GM23338 (cell line): ENCODE results near the gene SACS. TPM values are rescaled to one million over a fixed set of nuclear protein-coding genes. Genes with fewer than 3 reads are reported as not detected.

Experiments used
- ATAC-seq: fragments of 200-7000 bp; cut with Tn5 transposase; 3 replicates; pipeline ENCODE4 v1.9.1; 2020
- DNase-seq: peaks from one replicate; pipeline ENCODE4 v3.0.0-alpha.2; 2015; ENCODE audit warnings: low spot score
- H2AFZ ChIP-seq: fragments of 200-600 bp; sonication (generic); 2 replicates; pipeline ENCODE4 v1.8.0; 2016; ENCODE audit warnings: antibody characterized with exemption, mild to moderate bottlenecking, moderate library complexity
- H3F3A ChIP-seq: fragments of 200-600 bp; sonication (generic); replicated peaks from 2 replicates; pipeline ENCODE4 v1.8.0; 2017; ENCODE audit warnings: antibody characterized with exemption, mixed run types, low read depth
- H3K27ac ChIP-seq: fragments of 200-600 bp; sonication (generic); 2 replicates; pipeline ENCODE4 v1.6.1; 2016; ENCODE audit warnings: low read depth
- H3K27me3 ChIP-seq: fragments of 200-600 bp; sonication (generic); 2 replicates; pipeline ENCODE4 v1.8.0; 2016; ENCODE audit warnings: mild to moderate bottlenecking, mixed run types, moderate library complexity; ENCODE audit not compliant: insufficient read depth
- H3K36me3 ChIP-seq: fragments of 200-600 bp; sonication (generic); 2 replicates; pipeline ENCODE4 v1.8.0; 2016; ENCODE audit warnings: mild to moderate bottlenecking; ENCODE audit not compliant: insufficient read depth
- H3K4me1 ChIP-seq: fragments of 200-600 bp; sonication (generic); 2 replicates; pipeline ENCODE4 v1.8.0; 2016; ENCODE audit warnings: mild to moderate bottlenecking, moderate library complexity; ENCODE audit not compliant: insufficient read depth
- H3K4me2 ChIP-seq: fragments of 200-600 bp; sonication (generic); 2 replicates; pipeline ENCODE4 v1.7.1; 2017; ENCODE audit warnings: mixed run types
- H3K4me3 ChIP-seq: fragments of 200-600 bp; sonication (generic); 2 replicates; pipeline ENCODE4 v1.6.1; 2016; ENCODE audit warnings: mixed run types
- H3K79me2 ChIP-seq: fragments of 200-600 bp; sonication (generic); replicated peaks from 2 replicates; pipeline ENCODE4 v1.8.0; 2017; ENCODE audit warnings: mild to moderate bottlenecking; ENCODE audit not compliant: insufficient read depth
- H3K9me2 ChIP-seq: fragments of 200-600 bp; sonication (generic); 2 replicates; pipeline ENCODE4 v1.8.0; 2017; ENCODE audit not compliant: insufficient read depth
- H4K20me1 ChIP-seq: fragments of 200-600 bp; sonication (generic); replicated peaks from 2 replicates; pipeline ENCODE4 v1.8.0; 2017; ENCODE audit warnings: mild to moderate bottlenecking; ENCODE audit not compliant: insufficient read depth
- H3K27ac Mint-ChIP-seq: 2 replicates; pipeline ENCODE4 v1.8.0; 2020; ENCODE audit warnings: inconsistent platforms, mild to moderate bottlenecking, moderate library complexity, mixed read lengths
- H3K27me3 Mint-ChIP-seq: 3 replicates; pipeline ENCODE4 v1.8.0; 2022; ENCODE audit warnings: low read depth, mild to moderate bottlenecking, moderate library complexity, mixed read lengths, inconsistent platforms; ENCODE audit not compliant: insufficient read depth, poor library complexity
- H3K36me3 Mint-ChIP-seq: 3 replicates; pipeline ENCODE4 v1.8.0; 2021; ENCODE audit warnings: low read depth, mild to moderate bottlenecking, inconsistent platforms, moderate library complexity, mixed read lengths
- H3K4me1 Mint-ChIP-seq: 3 replicates; pipeline ENCODE4 v1.8.0; 2020; ENCODE audit warnings: mild to moderate bottlenecking, inconsistent platforms, mixed read lengths
- H3K4me3 Mint-ChIP-seq: 3 replicates; pipeline ENCODE4 v1.8.0; 2021; ENCODE audit warnings: moderate library complexity, mild to moderate bottlenecking, inconsistent platforms, mixed read lengths
- H3K9me3 Mint-ChIP-seq: 3 replicates; pipeline ENCODE4 v1.8.0; 2020; ENCODE audit warnings: moderate library complexity, mild to moderate bottlenecking, inconsistent platforms, mixed read lengths
- CREB1 ChIP-seq: fragments of 250-450 bp; sonication (Bioruptor Pico); IDR thresholded peaks from 2 replicates; pipeline ENCODE4 v1.5.0; 2020; ENCODE audit warnings: low read depth, mild to moderate bottlenecking, moderate library complexity
- CTCF ChIP-seq, 2 experiments: fragments of 200-600 bp in 1 of 2; sonication (generic) in 1 of 2; conservative IDR thresholded peaks; 2 replicates each; pipeline versions ENCODE4 v1.5.1 to v1.6.1; 2016 to 2017; ENCODE audit warnings: antibody characterized with exemption in 2 of 2, low read depth in 2 of 2, mild to moderate bottlenecking in 2 of 2, moderate library complexity in 1 of 2
- ETS1 ChIP-seq: IDR thresholded peaks from 2 replicates; pipeline ENCODE4 v1.6.1; 2016; ENCODE audit warnings: antibody characterized with exemption
- EZH2 ChIP-seq: fragments of 200-600 bp; sonication (generic); IDR thresholded peaks from one replicate; pipeline ENCODE4 v1.8.0; 2017; ENCODE audit warnings: antibody characterized with exemption, mild to moderate bottlenecking, low read depth; ENCODE audit not compliant: unreplicated experiment
- EZH2phosphoT487 ChIP-seq: fragments of 200-600 bp; sonication (generic); IDR thresholded peaks from one replicate; pipeline ENCODE4 v1.8.1; 2018; ENCODE audit warnings: antibody characterized with exemption; ENCODE audit not compliant: unreplicated experiment
- JUNB ChIP-seq: IDR thresholded peaks from one replicate; pipeline ENCODE4 v1.6.1; 2016; ENCODE audit warnings: antibody characterized with exemption; ENCODE audit not compliant: unreplicated experiment
- NANOG ChIP-seq: IDR thresholded peaks from 2 replicates; pipeline ENCODE4 v1.6.1; 2016; ENCODE audit warnings: antibody characterized with exemption, borderline replicate concordance
- POLR2AphosphoS5 ChIP-seq: IDR thresholded peaks from 2 replicates; pipeline ENCODE4 v1.6.1; 2016; ENCODE audit warnings: antibody characterized with exemption, low read depth
- STAT1 ChIP-seq: IDR thresholded peaks from one replicate; pipeline ENCODE4 v1.6.1; 2016; ENCODE audit warnings: antibody characterized with exemption; ENCODE audit not compliant: unreplicated experiment
- ZNF114 ChIP-seq: fragments of 250-450 bp; sonication (Bioruptor Pico); IDR thresholded peaks from 2 replicates; pipeline ENCODE4 v1.5.0; 2020; ENCODE audit warnings: mild to moderate bottlenecking, moderate library complexity
- ZNF331 ChIP-seq: fragments of 250-450 bp; sonication (Bioruptor Pico); IDR thresholded peaks from 2 replicates; pipeline ENCODE4 v1.5.0; 2020; ENCODE audit warnings: low read depth, mild to moderate bottlenecking, moderate library complexity
- polyA plus RNA-seq: library from polyadenylated mRNA; unstranded; fragments of >200 nt; fragmentation: Nextera tagmentation; extraction: Ambion mirVana; gene quantifications from 2 replicates; pipeline ENCODE4 v1.2.1, GENCODE V29; 2016
- total RNA-seq: library from RNA; depleted of rRNA; stranded (reverse); fragments of >200 nt; shearing (Covaris generic); gene quantifications from 2 replicates; pipeline ENCODE4 v1.2.3, GENCODE V29; 2014
- TF ChIP-seq, protein P1 (sequence below): fragments of 250-450 bp; sonication (Bioruptor Pico); IDR thresholded peaks from 2 replicates; pipeline ENCODE4 v1.5.0; 2020; ENCODE audit warnings: mild to moderate bottlenecking, moderate library complexity

The SACS gene
- total and polyA plus RNA-seq, 2 experiments from 2014 or later, result 13.8 to 58.7 TPM

DNA sequence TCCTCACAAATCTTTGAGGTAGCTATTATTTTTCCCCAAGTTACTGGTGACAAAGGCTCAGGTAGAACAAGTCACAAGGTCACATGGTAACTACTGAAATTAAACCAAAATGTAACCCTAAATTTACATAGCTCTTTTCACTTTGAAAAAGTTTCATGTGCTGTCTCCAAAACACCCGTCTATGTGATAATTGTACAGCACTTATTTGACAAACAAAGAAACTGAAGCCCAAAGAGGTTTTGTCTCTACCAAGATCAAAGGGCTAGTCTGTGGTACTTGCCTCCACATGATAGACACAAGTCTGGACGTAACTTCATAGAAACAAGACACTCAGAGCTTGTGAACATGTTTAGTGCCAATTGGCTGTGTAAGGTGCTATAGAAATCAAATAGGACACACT lies 108.3 kb downstream of the SACS start:
- TF ChIP-seq CREB1 (CRISPR knock-in tag) (no peak), ZNF114 (CRISPR knock-in tag) (no peak), ETS1 (no peak), CTCF (conservative IDR thresholded peaks at IDR 0.05; ENCODE audit: low read depth in 2 of 2) (no peak), JUNB (no peak), POLR2AphosphoS5 (no peak), EZH2 (no peak), STAT1 (no peak), NANOG (no peak)
- H3K27ac Mint-ChIP-seq, result no peak overlapping the region
- H3K4me1 Mint-ChIP-seq, result peaks cover 15% of the 10 kb centered on the region
- ATAC-seq (no peak), DNase-seq (no peak)
- peaks cover 9% of the 10 kb centered on the region; the same call in 2 of the 3 replicates for H3K36me3 Mint-ChIP-seq
- no peaks in the 10 kb centered on the region for H3K9me3 Mint-ChIP-seq
- Histone ChIP-seq H3F3A (no peaks in the 10 kb centered on the region), H3K27ac (no peak overlapping the region), H3K79me2 (no peaks in the 10 kb centered on the region), H3K9me2 (no peaks in the 10 kb centered on the region), H3K27me3 (no peaks in the 10 kb centered on the region), H3K4me1 (peaks cover 7% of the 10 kb centered on the region), H4K20me1 (no peaks in the 10 kb centered on the region), H2AFZ (no peak overlapping the region), H3K4me2 (no peak overlapping the region), H3K4me3 (no peak overlapping the region), H3K36me3 (no peaks in the 10 kb centered on the region)
- H3K4me3 Mint-ChIP-seq, result no peak overlapping the region
- H3K27me3 Mint-ChIP-seq, result peaks cover 1% of the 10 kb centered on the region

GRCh38 chr13:23323946-23324709 lies 109.4 kb downstream of the SACS start:
- H3K4me1 Mint-ChIP-seq, result peaks cover 21% of the 10 kb centered on the region
- Histone ChIP-seq H3K4me3 (no peak overlapping the region), H3F3A (no peaks in the 10 kb centered on the region), H3K79me2 (no peaks in the 10 kb centered on the region), H4K20me1 (no peaks in the 10 kb centered on the region), H3K27me3 (no peaks in the 10 kb centered on the region), H3K4me1 (peaks cover 10% of the 10 kb centered on the region), H3K9me2 (no peaks in the 10 kb centered on the region), H3K4me2 (0 out of 2 replicates have a peak overlapping the region, but pooled peaks have one; percentile 4), H3K27ac (no peak overlapping the region), H2AFZ (0 out of 2 replicates have a peak overlapping the region, but pooled peaks have one; percentile 29), H3K36me3 (no peaks in the 10 kb centered on the region)
- peaks cover 1% of the 10 kb centered on the region for H3K27me3 Mint-ChIP-seq
- peak overlapping the region; percentile 49; the same call in 1 of the 2 replicates for H3K27ac Mint-ChIP-seq
- DNase-seq, result peak; percentile 30
- peak; percentile 67 for ATAC-seq
- no peaks in the 10 kb centered on the region for H3K9me3 Mint-ChIP-seq
- H3K4me3 Mint-ChIP-seq, result no peak overlapping the region
- no peaks in the 10 kb centered on the region for H3K36me3 Mint-ChIP-seq
- TF ChIP-seq, protein P1, sequence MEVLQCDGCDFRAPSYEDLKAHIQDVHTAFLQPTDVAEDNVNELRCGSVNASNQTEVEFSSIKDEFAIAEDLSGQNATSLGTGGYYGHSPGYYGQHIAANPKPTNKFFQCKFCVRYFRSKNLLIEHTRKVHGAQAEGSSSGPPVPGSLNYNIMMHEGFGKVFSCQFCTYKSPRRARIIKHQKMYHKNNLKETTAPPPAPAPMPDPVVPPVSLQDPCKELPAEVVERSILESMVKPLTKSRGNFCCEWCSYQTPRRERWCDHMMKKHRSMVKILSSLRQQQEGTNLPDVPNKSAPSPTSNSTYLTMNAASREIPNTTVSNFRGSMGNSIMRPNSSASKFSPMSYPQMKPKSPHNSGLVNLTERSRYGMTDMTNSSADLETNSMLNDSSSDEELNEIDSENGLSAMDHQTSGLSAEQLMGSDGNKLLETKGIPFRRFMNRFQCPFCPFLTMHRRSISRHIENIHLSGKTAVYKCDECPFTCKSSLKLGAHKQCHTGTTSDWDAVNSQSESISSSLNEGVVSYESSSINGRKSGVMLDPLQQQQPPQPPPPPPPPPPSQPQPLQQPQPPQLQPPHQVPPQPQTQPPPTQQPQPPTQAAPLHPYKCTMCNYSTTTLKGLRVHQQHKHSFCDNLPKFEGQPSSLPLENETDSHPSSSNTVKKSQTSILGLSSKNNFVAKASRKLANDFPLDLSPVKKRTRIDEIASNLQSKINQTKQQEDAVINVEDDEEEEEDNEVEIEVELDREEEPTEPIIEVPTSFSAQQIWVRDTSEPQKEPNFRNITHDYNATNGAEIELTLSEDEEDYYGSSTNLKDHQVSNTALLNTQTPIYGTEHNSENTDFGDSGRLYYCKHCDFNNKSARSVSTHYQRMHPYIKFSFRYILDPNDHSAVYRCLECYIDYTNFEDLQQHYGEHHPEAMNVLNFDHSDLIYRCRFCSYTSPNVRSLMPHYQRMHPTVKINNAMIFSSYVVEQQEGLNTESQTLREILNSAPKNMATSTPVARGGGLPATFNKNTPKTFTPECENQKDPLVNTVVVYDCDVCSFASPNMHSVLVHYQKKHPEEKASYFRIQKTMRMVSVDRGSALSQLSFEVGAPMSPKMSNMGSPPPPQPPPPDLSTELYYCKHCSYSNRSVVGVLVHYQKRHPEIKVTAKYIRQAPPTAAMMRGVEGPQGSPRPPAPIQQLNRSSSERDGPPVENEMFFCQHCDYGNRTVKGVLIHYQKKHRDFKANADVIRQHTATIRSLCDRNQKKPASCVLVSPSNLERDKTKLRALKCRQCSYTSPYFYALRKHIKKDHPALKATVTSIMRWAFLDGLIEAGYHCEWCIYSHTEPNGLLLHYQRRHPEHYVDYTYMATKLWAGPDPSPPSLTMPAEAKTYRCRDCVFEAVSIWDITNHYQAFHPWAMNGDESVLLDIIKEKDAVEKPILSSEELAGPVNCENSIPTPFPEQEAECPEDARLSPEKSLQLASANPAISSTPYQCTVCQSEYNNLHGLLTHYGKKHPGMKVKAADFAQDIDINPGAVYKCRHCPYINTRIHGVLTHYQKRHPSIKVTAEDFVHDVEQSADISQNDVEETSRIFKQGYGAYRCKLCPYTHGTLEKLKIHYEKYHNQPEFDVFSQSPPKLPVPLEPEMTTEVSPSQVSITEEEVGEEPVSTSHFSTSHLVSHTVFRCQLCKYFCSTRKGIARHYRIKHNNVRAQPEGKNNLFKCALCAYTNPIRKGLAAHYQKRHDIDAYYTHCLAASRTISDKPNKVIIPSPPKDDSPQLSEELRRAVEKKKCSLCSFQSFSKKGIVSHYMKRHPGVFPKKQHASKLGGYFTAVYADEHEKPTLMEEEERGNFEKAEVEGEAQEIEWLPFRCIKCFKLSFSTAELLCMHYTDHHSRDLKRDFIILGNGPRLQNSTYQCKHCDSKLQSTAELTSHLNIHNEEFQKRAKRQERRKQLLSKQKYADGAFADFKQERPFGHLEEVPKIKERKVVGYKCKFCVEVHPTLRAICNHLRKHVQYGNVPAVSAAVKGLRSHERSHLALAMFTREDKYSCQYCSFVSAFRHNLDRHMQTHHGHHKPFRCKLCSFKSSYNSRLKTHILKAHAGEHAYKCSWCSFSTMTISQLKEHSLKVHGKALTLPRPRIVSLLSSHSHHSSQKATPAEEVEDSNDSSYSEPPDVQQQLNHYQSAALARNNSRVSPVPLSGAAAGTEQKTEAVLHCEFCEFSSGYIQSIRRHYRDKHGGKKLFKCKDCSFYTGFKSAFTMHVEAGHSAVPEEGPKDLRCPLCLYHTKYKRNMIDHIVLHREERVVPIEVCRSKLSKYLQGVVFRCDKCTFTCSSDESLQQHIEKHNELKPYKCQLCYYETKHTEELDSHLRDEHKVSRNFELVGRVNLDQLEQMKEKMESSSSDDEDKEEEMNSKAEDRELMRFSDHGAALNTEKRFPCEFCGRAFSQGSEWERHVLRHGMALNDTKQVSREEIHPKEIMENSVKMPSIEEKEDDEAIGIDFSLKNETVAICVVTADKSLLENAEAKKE, result no peak
- TF ChIP-seq EZH2phosphoT487 (no peak), NANOG (no peak), ZNF331 (CRISPR knock-in tag) (no peak)
